Duodenal mucosa (tissue), 2 donors: ENCODE results near the gene PCF11.

Source experiments
- H3K27ac ChIP-seq: one replicate; pipeline ENCODE4 v1.7.0; 2013; ENCODE audit warnings: low read depth, low read length
- H3K27me3 ChIP-seq, 2 donors: one replicate each; pipeline ENCODE4 v1.7.0; 2013; ENCODE audit warnings: low read length in 2 of 2, control low read depth in 1 of 2; ENCODE audit not compliant: insufficient read depth in 2 of 2, control insufficient read depth in 1 of 2
- H3K36me3 ChIP-seq, 2 donors: one replicate each; pipeline ENCODE4 v1.7.0; 2013; ENCODE audit warnings: low read length in 2 of 2, control low read depth in 1 of 2; ENCODE audit not compliant: insufficient read depth in 2 of 2, control insufficient read depth in 1 of 2
- H3K4me1 ChIP-seq, 2 donors: one replicate each; pipeline ENCODE4 v1.7.0; 2013; ENCODE audit warnings: low read length in 2 of 2, control low read depth in 1 of 2; ENCODE audit not compliant: insufficient read depth in 2 of 2, control insufficient read depth in 1 of 2
- H3K4me3 ChIP-seq, 2 donors: one replicate each; pipeline ENCODE4 v1.7.0; 2013; ENCODE audit warnings: low read length in 2 of 2, low read depth in 1 of 2
- H3K9ac ChIP-seq, 2 donors: one replicate each; pipeline ENCODE4 v1.7.0; 2013; ENCODE audit warnings: low read length in 2 of 2, low read depth in 1 of 2
- H3K9me3 ChIP-seq, 2 donors: one replicate each; pipeline ENCODE4 v1.7.0; 2013; ENCODE audit warnings: low read length in 2 of 2, control low read depth in 1 of 2; ENCODE audit not compliant: control insufficient read depth in 1 of 2

PCF11 gene

DNA sequence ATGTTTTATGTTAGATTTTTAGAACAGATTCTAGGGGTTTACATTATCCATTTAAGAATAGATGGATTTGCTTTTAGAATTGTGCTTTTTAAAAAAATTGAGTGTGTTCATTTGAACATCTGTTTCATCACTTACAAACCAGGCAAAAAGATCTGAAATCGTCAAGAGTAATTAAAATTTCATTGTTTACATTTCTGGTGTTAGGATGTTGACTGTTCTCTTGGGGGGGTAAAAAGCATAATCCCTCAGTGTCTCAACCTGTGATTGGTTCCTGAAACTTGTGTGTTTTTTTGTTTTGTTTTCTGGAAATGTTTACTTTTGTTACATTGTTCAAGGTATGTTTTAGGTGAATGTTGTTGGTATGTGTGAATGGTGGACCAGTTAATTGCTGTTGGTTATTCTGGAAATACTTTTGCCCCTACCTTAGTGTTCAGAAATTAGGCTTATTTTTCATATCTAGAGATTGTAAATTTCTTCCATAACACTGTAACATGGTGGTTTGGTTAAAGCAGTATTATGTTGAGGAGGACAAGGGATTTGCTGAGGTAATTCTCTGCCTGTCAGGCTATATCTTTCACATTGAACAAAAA, 4.8 kb downstream of the PCF11 start:
- Histone ChIP-seq H3K9ac (no peak overlapping the region), H3K9me3 (no peaks in the 10 kb centered on the region), H3K27ac (no peak overlapping the region), H3K4me3 (peak overlapping the region; percentile 12 to 38), H3K27me3 (no peaks in the 10 kb centered on the region), H3K4me1 (peaks cover 26 to 33% of the 10 kb centered on the region in 2 donors), H3K36me3 (peaks cover 16 to 28% of the 10 kb centered on the region in 2 donors)

DNA sequence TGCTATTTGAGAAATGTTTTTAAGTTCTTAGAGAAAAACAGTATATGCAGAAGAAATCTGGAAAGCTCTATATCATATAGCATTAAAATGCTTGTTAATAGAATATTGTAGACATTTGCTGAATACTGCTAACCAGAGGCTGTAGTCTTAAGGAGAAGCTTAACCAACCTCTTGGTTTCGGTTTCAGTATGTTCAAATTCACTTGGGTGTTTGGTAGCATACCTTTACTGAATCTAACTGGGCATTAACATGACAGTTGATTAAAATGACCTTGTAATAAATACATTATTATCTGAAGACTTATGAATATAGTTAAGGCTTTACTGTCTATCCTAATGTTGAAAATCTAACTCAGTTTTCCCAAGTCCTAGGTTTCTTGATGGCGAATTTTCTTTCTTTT, 5.4 kb downstream of the PCF11 start:
- Histone ChIP-seq H3K36me3 (peaks cover 20 to 34% of the 10 kb centered on the region in 2 donors), H3K4me3 (peak overlapping the region; percentile 12 to 38), H3K4me1 (peaks cover 26 to 33% of the 10 kb centered on the region in 2 donors), H3K27me3 (no peaks in the 10 kb centered on the region), H3K27ac (no peak overlapping the region), H3K9me3 (no peaks in the 10 kb centered on the region), H3K9ac (no peak overlapping the region)

DNA sequence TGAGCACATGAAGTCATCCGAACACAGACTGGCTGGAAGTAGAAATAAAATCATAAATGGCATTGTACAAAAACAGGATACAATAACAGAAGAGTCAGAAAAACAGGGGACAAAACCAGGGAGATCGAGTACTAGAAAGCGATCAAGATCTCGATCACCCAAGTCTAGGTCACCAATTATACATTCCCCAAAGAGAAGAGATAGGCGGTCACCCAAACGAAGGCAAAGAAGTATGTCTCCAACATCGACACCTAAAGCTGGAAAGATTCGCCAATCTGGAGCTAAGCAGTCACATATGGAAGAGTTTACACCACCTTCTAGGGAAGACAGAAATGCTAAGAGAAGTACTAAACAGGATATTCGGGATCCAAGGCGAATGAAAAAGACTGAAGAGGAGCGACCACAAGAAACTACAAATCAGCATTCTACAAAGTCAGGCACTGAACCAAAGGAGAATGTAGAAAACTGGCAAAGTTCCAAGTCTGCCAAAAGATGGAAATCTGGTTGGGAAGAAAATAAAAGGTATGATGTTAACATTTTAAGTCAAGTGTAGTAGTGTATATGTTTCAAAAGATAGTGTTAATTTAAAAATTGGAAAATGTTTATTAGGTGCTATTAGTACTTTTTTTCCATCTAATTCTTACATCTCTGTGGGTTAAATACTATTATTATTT, 9.4 kb downstream of the PCF11 start:
- Histone ChIP-seq H3K9ac (no peak overlapping the region), H3K4me3 (no peak overlapping the region), H3K27ac (no peak overlapping the region), H3K9me3 (no peaks in the 10 kb centered on the region), H3K36me3 (peaks cover 46 to 70% of the 10 kb centered on the region in 2 donors), H3K4me1 (peaks cover 34 to 38% of the 10 kb centered on the region in 2 donors), H3K27me3 (no peaks in the 10 kb centered on the region)

DNA sequence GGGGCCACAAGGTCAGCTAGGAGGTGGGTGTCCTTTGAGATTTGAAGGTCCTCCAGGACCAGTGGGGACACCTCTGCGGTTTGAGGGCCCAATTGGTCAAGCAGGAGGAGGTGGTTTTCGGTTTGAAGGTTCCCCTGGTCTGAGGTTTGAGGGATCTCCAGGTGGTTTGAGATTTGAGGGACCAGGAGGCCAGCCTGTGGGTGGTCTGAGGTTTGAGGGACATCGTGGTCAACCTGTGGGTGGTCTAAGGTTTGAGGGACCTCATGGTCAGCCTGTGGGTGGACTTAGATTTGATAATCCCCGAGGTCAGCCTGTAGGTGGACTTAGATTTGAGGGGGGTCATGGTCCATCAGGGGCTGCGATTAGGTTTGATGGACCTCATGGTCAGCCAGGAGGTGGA, 11.8 kb downstream of the PCF11 start:
- Histone ChIP-seq H3K27me3 (no peaks in the 10 kb centered on the region), H3K9ac (no peak overlapping the region), H3K36me3 (peaks cover 52 to 71% of the 10 kb centered on the region in 2 donors), H3K27ac (no peak overlapping the region), H3K4me3 (no peak overlapping the region), H3K9me3 (no peaks in the 10 kb centered on the region), H3K4me1 (peaks cover 28 to 36% of the 10 kb centered on the region in 2 donors)

DNA sequence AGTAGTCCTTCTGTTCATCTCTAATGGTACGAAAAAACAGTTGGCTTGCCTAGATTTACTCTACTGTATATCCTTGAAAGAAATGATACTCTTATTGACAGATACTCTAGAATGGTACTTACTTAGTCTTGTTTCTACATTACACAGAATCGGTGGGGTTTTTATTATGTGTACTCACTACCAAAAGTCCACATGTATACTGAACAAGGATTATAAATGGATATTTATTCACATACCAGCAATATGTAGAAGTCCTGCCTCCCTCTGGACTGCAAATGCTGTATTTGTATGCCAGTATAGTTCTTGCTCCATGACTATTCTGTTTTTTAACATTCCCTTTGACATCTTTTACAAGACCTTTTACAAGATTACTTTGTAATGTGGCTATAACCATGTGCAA, 13.9 kb downstream of the PCF11 start:
- no peak overlapping the region for H3K27ac ChIP-seq
- peaks cover 58 to 66% of the 10 kb centered on the region in 2 donors for H3K36me3 ChIP-seq
- peak overlapping the region; percentile 25 to 47 for H3K4me3 ChIP-seq
- no peaks in the 10 kb centered on the region for H3K27me3 ChIP-seq
- H3K4me1 ChIP-seq = peaks cover 36 to 46% of the 10 kb centered on the region in 2 donors
- H3K9ac ChIP-seq = no peak overlapping the region
- H3K9me3 ChIP-seq = no peaks in the 10 kb centered on the region

DNA sequence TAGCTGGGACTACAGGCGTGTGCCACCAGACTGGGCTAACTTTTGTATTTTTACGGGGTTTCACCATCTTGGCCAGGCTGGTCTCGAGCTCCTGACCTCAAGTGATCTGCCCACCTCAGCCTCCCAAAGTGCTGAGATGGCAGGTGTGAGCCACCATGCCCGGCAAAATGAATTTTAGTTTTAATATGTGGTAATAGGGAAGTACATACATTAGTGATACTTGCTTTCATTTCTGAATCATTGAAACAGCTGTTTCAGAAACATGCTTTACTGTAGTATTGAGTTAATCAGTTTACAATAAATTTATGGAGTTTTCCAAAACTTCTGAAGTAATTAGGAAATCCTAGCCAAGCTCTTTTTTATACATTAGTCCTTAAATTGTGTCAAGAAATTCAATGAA, 15.6 kb downstream of the PCF11 start:
- no peak overlapping the region for H3K9ac ChIP-seq
- no peak overlapping the region for H3K27ac ChIP-seq
- peaks cover 36 to 47% of the 10 kb centered on the region in 2 donors for H3K4me1 ChIP-seq
- peaks cover 50 to 63% of the 10 kb centered on the region in 2 donors for H3K36me3 ChIP-seq
- no peaks in the 10 kb centered on the region for H3K9me3 ChIP-seq
- no peaks in the 10 kb centered on the region for H3K27me3 ChIP-seq
- no peak overlapping the region for H3K4me3 ChIP-seq

DNA sequence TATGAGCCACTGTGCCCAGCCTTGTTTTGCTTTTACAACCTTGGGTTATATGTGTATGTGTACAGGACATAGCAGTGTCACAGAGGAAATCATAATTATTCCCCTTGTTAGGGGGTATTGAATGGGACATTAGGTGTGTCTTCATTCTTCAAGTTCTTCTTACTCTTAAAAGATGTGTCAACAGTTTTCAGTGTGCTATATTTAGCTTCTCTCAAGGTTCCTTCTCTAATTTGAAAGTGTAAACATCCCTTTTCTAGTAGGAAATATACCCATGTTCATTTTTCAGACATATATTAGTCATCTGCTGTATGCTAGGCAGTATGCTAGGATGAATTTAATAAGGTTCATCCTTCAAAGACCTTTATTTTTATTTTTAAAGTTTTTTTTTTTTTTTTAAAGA, 17.1 kb downstream of the PCF11 start:
- no peak overlapping the region for H3K27ac ChIP-seq
- no peak overlapping the region for H3K9ac ChIP-seq
- H3K9me3 ChIP-seq = no peaks in the 10 kb centered on the region
- H3K4me1 ChIP-seq = peaks cover 36 to 47% of the 10 kb centered on the region in 2 donors
- H3K36me3 ChIP-seq = peaks cover 44 to 55% of the 10 kb centered on the region in 2 donors
- no peak overlapping the region for H3K4me3 ChIP-seq
- H3K27me3 ChIP-seq = no peaks in the 10 kb centered on the region

DNA sequence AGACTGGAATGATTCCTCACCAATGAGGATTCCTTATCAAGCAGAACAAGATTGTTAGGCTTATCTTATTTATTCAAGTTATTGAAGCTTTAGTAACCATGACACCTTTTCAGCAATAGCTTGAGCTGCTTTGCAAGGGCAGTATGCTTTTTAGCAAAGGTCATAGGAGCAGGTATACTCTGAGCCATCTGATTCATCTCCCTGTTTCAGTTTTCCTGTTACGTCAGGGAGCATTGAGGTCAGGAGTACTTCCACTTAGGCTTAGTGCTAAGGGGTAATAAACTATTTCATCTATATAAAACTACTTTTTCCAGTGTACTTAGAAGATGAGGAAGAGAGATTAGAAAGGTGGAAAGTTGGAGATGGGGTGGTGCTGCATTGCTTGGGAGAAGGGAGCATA, 18.9 kb downstream of the PCF11 start:
- no peak overlapping the region for H3K4me3 ChIP-seq
- H3K27me3 ChIP-seq = no peaks in the 10 kb centered on the region
- no peak overlapping the region for H3K9ac ChIP-seq
- no peaks in the 10 kb centered on the region for H3K9me3 ChIP-seq
- H3K4me1 ChIP-seq = peaks cover 17 to 29% of the 10 kb centered on the region in 2 donors
- H3K27ac ChIP-seq = no peak overlapping the region
- peaks cover 39 to 53% of the 10 kb centered on the region in 2 donors for H3K36me3 ChIP-seq

DNA sequence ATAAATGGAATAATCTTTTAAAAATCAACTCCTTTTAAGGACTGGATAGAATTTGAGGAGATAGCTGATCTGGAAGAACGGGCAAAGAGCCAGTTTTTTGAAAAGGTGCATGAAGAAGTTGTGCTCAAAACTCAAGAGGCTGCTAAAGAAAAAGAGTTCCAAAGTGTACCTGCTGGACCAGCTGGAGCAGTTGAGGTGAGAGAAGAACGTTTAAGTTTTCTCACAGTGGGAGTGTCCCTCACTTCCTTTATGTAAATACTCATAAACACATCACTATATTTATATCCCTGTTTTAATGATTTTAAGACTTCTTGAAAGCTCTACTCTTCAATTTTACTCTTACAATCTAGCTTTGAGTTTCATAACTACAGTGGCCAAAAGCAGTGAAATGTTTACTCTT, 24.9 kb downstream of the PCF11 start:
- no peaks in the 10 kb centered on the region for H3K27me3 ChIP-seq
- no peak overlapping the region for H3K4me3 ChIP-seq
- H3K9ac ChIP-seq = no peak overlapping the region
- H3K36me3 ChIP-seq = peaks cover 36 to 65% of the 10 kb centered on the region in 2 donors
- H3K9me3 ChIP-seq = no peaks in the 10 kb centered on the region
- no peaks in the 10 kb centered on the region for H3K4me1 ChIP-seq
- H3K27ac ChIP-seq = no peak overlapping the region

DNA sequence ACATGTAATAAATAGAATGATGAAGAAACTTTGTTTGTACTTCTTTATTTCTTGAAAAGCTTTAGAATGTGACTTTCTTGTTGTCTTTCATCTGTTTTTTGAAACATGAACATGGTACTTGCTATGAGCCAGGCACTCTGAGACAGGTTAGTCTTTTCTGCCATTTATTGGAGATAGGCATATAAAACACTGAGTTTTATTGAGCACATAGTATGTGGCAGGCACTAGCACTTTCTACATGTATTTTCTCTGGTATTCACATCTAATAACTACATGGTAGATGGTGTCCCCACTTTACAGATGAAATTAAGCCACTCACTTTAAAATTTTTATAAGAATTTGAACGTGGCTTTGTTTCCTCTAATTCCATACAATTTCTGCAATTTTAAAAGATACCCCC, 28.8 kb downstream of the PCF11 start:
- Histone ChIP-seq H3K27ac (no peak overlapping the region), H3K27me3 (no peaks in the 10 kb centered on the region), H3K9me3 (no peaks in the 10 kb centered on the region), H3K9ac (no peak overlapping the region), H3K36me3 (peaks cover 22 to 53% of the 10 kb centered on the region in 2 donors), H3K4me3 (no peak overlapping the region), H3K4me1 (no peaks in the 10 kb centered on the region)
